COLO668 (cell line): ENCODE measurements around the gene MLIP.
"Not testable (repeated sequence)": the region's sequence is repeated elsewhere in the genome, so short reads cannot be mapped to it uniquely, and the experiment has no call there.

Source experiments
- DNase-seq: peaks from one replicate; lab custom pipeline; 2025; ENCODE audit not compliant: unreplicated experiment; lab: John Stamatoyannopoulos, UW

MLIP gene

GRCh38 chr6:54111341-54112045 lies at the start of gene MLIP:
Gene MLIP, plus strand, starts transcription at chr6:54111443. Its CDS starts 37 bp downstream, at chr6:54111480.
- DNase-seq, result no peak

- no peak for DNase-seq
Observed at GRCh38 chr6:54063228-54063539, 48.1 kb upstream of the MLIP start.

- no peak for DNase-seq
Observed at GRCh38 chr6:54068694-54069093, 42.5 kb upstream of the MLIP start.

- DNase-seq, result no peak
Observed at GRCh38 chr6:54070025-54070424, 41.2 kb upstream of the MLIP start.

- no peak for DNase-seq
Observed at GRCh38 chr6:54071821-54072340, 39.4 kb upstream of the MLIP start.

GRCh38 chr6:54072635-54073313 lies 38.5 kb upstream of the MLIP start:
- no peak for DNase-seq

- no peak for DNase-seq
Observed at GRCh38 chr6:54073487-54073886, 37.8 kb upstream of the MLIP start.

- no peak for DNase-seq
Observed at GRCh38 chr6:54074109-54074508, 37.1 kb upstream of the MLIP start.

- DNase-seq, result no peak
Observed at GRCh38 chr6:54074578-54075195, 36.6 kb upstream of the MLIP start.

- no peak for DNase-seq
Observed at GRCh38 chr6:54076159-54076789, 35.0 kb upstream of the MLIP start.

- DNase-seq, result not testable (repeated sequence)
Observed at GRCh38 chr6:54081499-54081898, 29.7 kb upstream of the MLIP start.

GRCh38 chr6:54083287-54083686 lies 28.0 kb upstream of the MLIP start:
- DNase-seq, result peak; percentile 3

GRCh38 chr6:54084231-54084630 lies 27.0 kb upstream of the MLIP start:
- DNase-seq, result no peak

GRCh38 chr6:54085047-54085446 lies 26.2 kb upstream of the MLIP start:
- DNase-seq, result no peak

- DNase-seq, result no peak
Observed at GRCh38 chr6:54085541-54085940, 25.7 kb upstream of the MLIP start.

- DNase-seq, result no peak
Observed at GRCh38 chr6:54086439-54086838, 24.8 kb upstream of the MLIP start.

GRCh38 chr6:54087721-54088120 lies 23.5 kb upstream of the MLIP start:
- no peak for DNase-seq

- no peak for DNase-seq
Observed at GRCh38 chr6:54093326-54093948, 17.8 kb upstream of the MLIP start.

GRCh38 chr6:54094293-54094692 lies 16.9 kb upstream of the MLIP start:
- DNase-seq, result no peak

GRCh38 chr6:54094786-54095185 lies 16.5 kb upstream of the MLIP start:
- no peak for DNase-seq

- no peak for DNase-seq
Observed at GRCh38 chr6:54095723-54096122, 15.5 kb upstream of the MLIP start.
